HepG2 (cell line): ENCODE measurements around the gene FAHD2A. TPM values are rescaled to one million over a fixed set of nuclear protein-coding genes. Genes with fewer than 3 reads are reported as not detected.
A peak's percentile ranks its signal among the peaks of the same experiment; 100 is the strongest.

ENCODE experiments used
- ELF1 ChIP-seq: sonication (generic); formaldehyde crosslinking; IDR thresholded peaks from 2 replicates; pipeline ENCODE4 v1.4.0; 2020; ENCODE audit warnings: missing genetic modification reagents
- KAT8 ChIP-seq: IDR thresholded peaks from 2 replicates; pipeline ENCODE4 v1.6.1; 2016; ENCODE audit warnings: missing genetic modification reagents, missing compliant biosample characterization
- NFE2L2 ChIP-seq: fragments of 150-350 bp; IDR thresholded peaks from 2 replicates; pipeline ENCODE4 v1.6.1; 2014; ENCODE audit warnings: low read length
- NR0B2 ChIP-seq: sonication (generic); formaldehyde crosslinking; IDR thresholded peaks from 2 replicates; pipeline ENCODE4 v1.4.0; 2020; ENCODE audit warnings: mild to moderate bottlenecking, missing genetic modification reagents
- SPEN ChIP-seq: sonication (generic); formaldehyde crosslinking; IDR thresholded peaks from 2 replicates; pipeline ENCODE4 v1.5.1; 2020; ENCODE audit warnings: low read depth, mild to moderate bottlenecking, missing genetic modification reagents
- YEATS2 ChIP-seq: sonication (generic); formaldehyde crosslinking; IDR thresholded peaks from 2 replicates; pipeline ENCODE4 v1.4.0; 2020; ENCODE audit warnings: missing genetic modification reagents, borderline replicate concordance
- YY1 ChIP-seq: IDR thresholded peaks from 2 replicates; pipeline ENCODE4 v1.6.1; 2011; ENCODE audit warnings: low read length, low read depth, moderate library complexity, mild to moderate bottlenecking; ENCODE audit not compliant: insufficient read depth, insufficient replicate concordance
- ZHX2 ChIP-seq, 2 experiments: sonication (generic) in 1 of 2; formaldehyde crosslinking in 1 of 2; IDR thresholded peaks; 2 replicates each; pipeline versions ENCODE4 v1.6.1 to v1.9.0; 2014 to 2022; ENCODE audit warnings: antibody characterized with exemption in 1 of 2, borderline replicate concordance in 1 of 2, inconsistent platforms in 1 of 2, low read depth in 1 of 2, missing genetic modification reagents in 1 of 2
- ZNF17 ChIP-seq: sonication (generic); formaldehyde crosslinking; IDR thresholded peaks from 2 replicates; pipeline ENCODE4 v1.5.0; 2020; ENCODE audit warnings: mild to moderate bottlenecking, missing genetic modification reagents
- ZNF703 ChIP-seq: sonication (generic); formaldehyde crosslinking; IDR thresholded peaks from 2 replicates; pipeline ENCODE4 v1.5.1; 2020; ENCODE audit warnings: missing genetic modification reagents, mild to moderate bottlenecking, moderate library complexity, borderline replicate concordance
- ZNF790 ChIP-seq: sonication (generic); formaldehyde crosslinking; IDR thresholded peaks from 2 replicates; pipeline ENCODE4 v1.8.0; 2022; ENCODE audit warnings: missing genetic modification reagents, mild to moderate bottlenecking, borderline replicate concordance
- polyA plus RNA-seq, 8 experiments: library from polyadenylated mRNA; depleted of rRNA in 3 of 8; stranded (reverse) in 7 of 8; unstranded in 1 of 8; fragments of >200 nt; fragmentation: Illumina TruSeq in 4 of 8; extraction: Trizol in 4 of 8; gene quantifications; 2 replicates each; pipeline versions ENCODE4 v1.2.1 to v1.2.3, GENCODE V29; 2011 to 2016; ENCODE audit warnings: low read depth in 4 of 8, missing spikeins in 1 of 8, mixed read lengths in 1 of 8; ENCODE audit not compliant: insufficient read depth in 1 of 8
- total RNA-seq, 5 experiments: library from RNA; depleted of rRNA; stranded (reverse); fragments of >200 nt; fragmentation: Illumina TruSeq; extraction: Trizol; gene quantifications; 2 replicates each; pipeline ENCODE4 v1.2.3, GENCODE V29; 2016; ENCODE audit warnings: low read depth in 1 of 5
- TF ChIP-seq, protein P1 (sequence below): sonication (generic); formaldehyde crosslinking; IDR thresholded peaks from 2 replicates; pipeline ENCODE4 v1.5.1; 2020; ENCODE audit warnings: missing genetic modification reagents, mild to moderate bottlenecking, borderline replicate concordance
- TF ChIP-seq, protein P2 (sequence below): sonication (generic); formaldehyde crosslinking; IDR thresholded peaks from 2 replicates; pipeline ENCODE4 v1.4.0; 2020; ENCODE audit warnings: missing genetic modification reagents

FAHD2A gene
- total and polyA plus RNA-seq, 2 of the 13 experiments (the other 11 are each of a cell fraction or from before 2014, with no cell fraction given), result 34.0 to 44.2 TPM

- peak; percentile 59; the same call in 1 of the 2 replicates for TF ChIP-seq NR0B2 (CRISPR knock-in tag)
- no peak; the same call in 1 of the 2 replicates for TF ChIP-seq ZNF703 (CRISPR knock-in tag)
- TF ChIP-seq NFE2L2, result no peak
- peak; percentile 54 for TF ChIP-seq ELF1
- no peak for TF ChIP-seq ZNF17 (CRISPR knock-in tag)
- no peak for TF ChIP-seq ZNF790 (CRISPR knock-in tag)
- no peak; the same call in 1 of the 2 replicates for TF ChIP-seq YEATS2 (CRISPR knock-in tag)
- TF ChIP-seq SPEN, result peak; percentile 72
- peak; percentile 63; the same call in 1 of the 2 replicates for TF ChIP-seq ZHX2 (IDR thresholded peaks at IDR 0.05; ENCODE audit: low read depth)
- no peak for TF ChIP-seq ZHX2 (CRISPR knock-in tag; IDR thresholded peaks at IDR 0.05; ENCODE audit: borderline replicate concordance)
- TF ChIP-seq, protein P1, sequence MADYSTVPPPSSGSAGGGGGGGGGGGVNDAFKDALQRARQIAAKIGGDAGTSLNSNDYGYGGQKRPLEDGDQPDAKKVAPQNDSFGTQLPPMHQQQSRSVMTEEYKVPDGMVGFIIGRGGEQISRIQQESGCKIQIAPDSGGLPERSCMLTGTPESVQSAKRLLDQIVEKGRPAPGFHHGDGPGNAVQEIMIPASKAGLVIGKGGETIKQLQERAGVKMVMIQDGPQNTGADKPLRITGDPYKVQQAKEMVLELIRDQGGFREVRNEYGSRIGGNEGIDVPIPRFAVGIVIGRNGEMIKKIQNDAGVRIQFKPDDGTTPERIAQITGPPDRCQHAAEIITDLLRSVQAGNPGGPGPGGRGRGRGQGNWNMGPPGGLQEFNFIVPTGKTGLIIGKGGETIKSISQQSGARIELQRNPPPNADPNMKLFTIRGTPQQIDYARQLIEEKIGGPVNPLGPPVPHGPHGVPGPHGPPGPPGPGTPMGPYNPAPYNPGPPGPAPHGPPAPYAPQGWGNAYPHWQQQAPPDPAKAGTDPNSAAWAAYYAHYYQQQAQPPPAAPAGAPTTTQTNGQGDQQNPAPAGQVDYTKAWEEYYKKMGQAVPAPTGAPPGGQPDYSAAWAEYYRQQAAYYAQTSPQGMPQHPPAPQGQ, result no peak
- TF ChIP-seq, protein P2, sequence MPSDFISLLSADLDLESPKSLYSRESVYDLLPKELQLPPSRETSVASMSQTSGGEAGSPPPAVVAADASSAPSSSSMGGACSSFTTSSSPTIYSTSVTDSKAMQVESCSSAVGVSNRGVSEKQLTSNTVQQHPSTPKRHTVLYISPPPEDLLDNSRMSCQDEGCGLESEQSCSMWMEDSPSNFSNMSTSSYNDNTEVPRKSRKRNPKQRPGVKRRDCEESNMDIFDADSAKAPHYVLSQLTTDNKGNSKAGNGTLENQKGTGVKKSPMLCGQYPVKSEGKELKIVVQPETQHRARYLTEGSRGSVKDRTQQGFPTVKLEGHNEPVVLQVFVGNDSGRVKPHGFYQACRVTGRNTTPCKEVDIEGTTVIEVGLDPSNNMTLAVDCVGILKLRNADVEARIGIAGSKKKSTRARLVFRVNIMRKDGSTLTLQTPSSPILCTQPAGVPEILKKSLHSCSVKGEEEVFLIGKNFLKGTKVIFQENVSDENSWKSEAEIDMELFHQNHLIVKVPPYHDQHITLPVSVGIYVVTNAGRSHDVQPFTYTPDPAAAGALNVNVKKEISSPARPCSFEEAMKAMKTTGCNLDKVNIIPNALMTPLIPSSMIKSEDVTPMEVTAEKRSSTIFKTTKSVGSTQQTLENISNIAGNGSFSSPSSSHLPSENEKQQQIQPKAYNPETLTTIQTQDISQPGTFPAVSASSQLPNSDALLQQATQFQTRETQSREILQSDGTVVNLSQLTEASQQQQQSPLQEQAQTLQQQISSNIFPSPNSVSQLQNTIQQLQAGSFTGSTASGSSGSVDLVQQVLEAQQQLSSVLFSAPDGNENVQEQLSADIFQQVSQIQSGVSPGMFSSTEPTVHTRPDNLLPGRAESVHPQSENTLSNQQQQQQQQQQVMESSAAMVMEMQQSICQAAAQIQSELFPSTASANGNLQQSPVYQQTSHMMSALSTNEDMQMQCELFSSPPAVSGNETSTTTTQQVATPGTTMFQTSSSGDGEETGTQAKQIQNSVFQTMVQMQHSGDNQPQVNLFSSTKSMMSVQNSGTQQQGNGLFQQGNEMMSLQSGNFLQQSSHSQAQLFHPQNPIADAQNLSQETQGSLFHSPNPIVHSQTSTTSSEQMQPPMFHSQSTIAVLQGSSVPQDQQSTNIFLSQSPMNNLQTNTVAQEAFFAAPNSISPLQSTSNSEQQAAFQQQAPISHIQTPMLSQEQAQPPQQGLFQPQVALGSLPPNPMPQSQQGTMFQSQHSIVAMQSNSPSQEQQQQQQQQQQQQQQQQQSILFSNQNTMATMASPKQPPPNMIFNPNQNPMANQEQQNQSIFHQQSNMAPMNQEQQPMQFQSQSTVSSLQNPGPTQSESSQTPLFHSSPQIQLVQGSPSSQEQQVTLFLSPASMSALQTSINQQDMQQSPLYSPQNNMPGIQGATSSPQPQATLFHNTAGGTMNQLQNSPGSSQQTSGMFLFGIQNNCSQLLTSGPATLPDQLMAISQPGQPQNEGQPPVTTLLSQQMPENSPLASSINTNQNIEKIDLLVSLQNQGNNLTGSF (CRISPR knock-in tag), result no peak
- TF ChIP-seq KAT8, result peak; percentile 60
- peak; percentile 25 for TF ChIP-seq YY1
These were observed 12.1 kb upstream of the FAHD2A start (continued) for GRCh38 chr2:95390272-95390880.
